Uterus (tissue), 4 donors: ENCODE measurements around the gene SKOR1. TPM values are rescaled to one million over a fixed set of nuclear protein-coding genes. Genes with fewer than 3 reads are reported as not detected.

Experiments used
- DNase-seq, 2 donors: peaks; one replicate each; pipeline ENCODE4 v3.0.0-alpha.2; 2019 to 2020
- H3K27ac ChIP-seq, 2 donors: fragments of 200-600 bp; sonication (generic); 1 replicate in 1 of 2; 2 replicates in 1 of 2; pipeline ENCODE4 v1.5.1; 2016 to 2018
- H3K27me3 ChIP-seq, 2 donors: fragments of 200-600 bp; sonication (generic); one replicate each; pipeline ENCODE4 v1.5.1; 2018 to 2019; ENCODE audit warnings: control low read depth in 1 of 2
- H3K36me3 ChIP-seq, 2 donors: fragments of 200-600 bp; sonication (generic); one replicate each; pipeline ENCODE4 v1.5.1; 2019; ENCODE audit warnings: control low read depth in 1 of 2
- H3K4me1 ChIP-seq, 2 donors: fragments of 200-600 bp; sonication (generic); one replicate each; pipeline ENCODE4 v1.5.1; 2018 to 2019; ENCODE audit warnings: control low read depth in 1 of 2
- H3K4me3 ChIP-seq, 2 donors: fragments of 200-600 bp; sonication (generic); 1 replicate in 1 of 2; 2 replicates in 1 of 2; pipeline ENCODE4 v1.5.1; 2018 to 2019; ENCODE audit warnings: mild to moderate bottlenecking in 1 of 2
- H3K9me3 ChIP-seq, 2 donors: fragments of 200-600 bp; sonication (generic); one replicate each; pipeline ENCODE4 v1.5.1; 2019; ENCODE audit warnings: control low read depth in 1 of 2
- CTCF ChIP-seq, 4 experiments: fragments of 200-600 bp in 2 of 4; fragments of 450-650 bp in 2 of 4; sonication (generic) in 2 of 4; IDR thresholded peaks; one replicate each; pipeline ENCODE4 v1.5.1; 2016 to 2019; ENCODE audit warnings: antibody characterized with exemption in 4 of 4, mild to moderate bottlenecking in 2 of 4, moderate library complexity in 1 of 4
- POLR2A ChIP-seq, 2 donors: fragments of 450-650 bp; IDR thresholded peaks; one replicate each; pipeline ENCODE4 v1.6.1; 2016; ENCODE audit warnings: antibody characterized with exemption in 2 of 2, mild to moderate bottlenecking in 1 of 2, moderate library complexity in 1 of 2
- intact Hi-C: fragments of 100-400 bp; cut with DNase I; formaldehyde crosslinking; loops from one replicate; pipeline ENCODE4 v1.15.1; 2023; ENCODE audit warnings: low total_unique reads
- total RNA-seq, 4 donors: library from RNA; depleted of rRNA in 3 of 4; stranded (reverse); fragments of >200 nt in 3 of 4; gene quantifications; one replicate each; pipeline versions ENCODE4 v1.1.0 to v1.2.4, GENCODE V29; 2014 to 2023
- donor health status: DM: yes; HTN: yes; CAD: no.

Gene SKOR1
- total RNA-seq, 4 donors from 2014 or later: 0.35 to 1.7 (median 0.77) TPM; not detected in 1

- no peaks in the 10 kb centered on the region for H3K4me1 ChIP-seq
- no peaks in the 10 kb centered on the region for H3K9me3 ChIP-seq
- DNase-seq: no peak
- no peak overlapping the region for H3K27ac ChIP-seq
- intact Hi-C loops: no loop called here
- no peaks in the 10 kb centered on the region for H3K27me3 ChIP-seq
- no peak overlapping the region for H3K4me3 ChIP-seq
- TF ChIP-seq CTCF (IDR thresholded peaks at IDR 0.05): no peak
- TF ChIP-seq POLR2A (IDR thresholded peaks at IDR 0.05): no peak
- no peaks in the 10 kb centered on the region for H3K36me3 ChIP-seq
These were observed 47.5 kb upstream of the SKOR1 start for GRCh38 chr15:67777773-67778172.

- Histone ChIP-seq H3K9me3 (no peaks in the 10 kb centered on the region), H3K4me1 (no peaks in the 10 kb centered on the region), H3K27ac (no peak overlapping the region), H3K4me3 (no peak overlapping the region), H3K27me3 (no peaks in the 10 kb centered on the region), H3K36me3 (no peaks in the 10 kb centered on the region)
- no peak for DNase-seq
- TF ChIP-seq CTCF (IDR thresholded peaks at IDR 0.05): no peak
- TF ChIP-seq POLR2A (IDR thresholded peaks at IDR 0.05): no peak
- intact Hi-C loops: no loop called here
These were observed 46.3 kb upstream of the SKOR1 start for GRCh38 chr15:67778968-67779548.

DNA sequence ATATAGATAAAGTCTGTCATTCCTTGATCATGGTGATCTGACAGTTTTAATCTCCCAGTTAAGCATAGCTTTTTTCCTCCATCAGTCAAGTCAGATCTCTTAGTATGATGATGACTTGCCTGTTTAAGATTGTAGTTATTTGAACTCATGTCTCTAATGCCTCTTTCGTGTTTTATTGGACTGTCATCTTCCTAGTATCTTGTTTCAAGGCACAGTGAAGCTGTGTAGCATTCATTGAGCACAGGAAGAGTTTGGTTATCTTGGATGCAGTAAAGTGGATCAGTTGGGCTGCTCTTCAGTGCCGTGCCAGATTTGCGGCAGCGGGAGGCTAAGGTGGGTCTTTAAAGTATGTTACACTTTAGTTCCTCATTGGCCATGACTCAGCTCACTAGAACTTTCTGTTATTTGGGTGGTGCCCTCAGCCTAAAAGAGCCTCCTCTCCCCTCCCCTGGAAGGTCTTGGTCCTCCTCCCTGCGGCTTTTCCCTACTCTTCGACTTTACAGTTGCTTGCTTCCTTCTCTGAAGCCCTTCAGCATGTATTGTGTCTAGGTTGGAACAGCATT, 45.7 kb upstream of the SKOR1 start:
- Histone ChIP-seq H3K27me3 (no peaks in the 10 kb centered on the region), H3K36me3 (no peaks in the 10 kb centered on the region), H3K4me3 (no peak overlapping the region), H3K4me1 (no peaks in the 10 kb centered on the region), H3K27ac (no peak overlapping the region), H3K9me3 (no peaks in the 10 kb centered on the region)
- no peak for DNase-seq
- TF ChIP-seq POLR2A (IDR thresholded peaks at IDR 0.05) (no peak), CTCF (IDR thresholded peaks at IDR 0.05) (no peak)
- intact Hi-C loops: no loop called here

DNA sequence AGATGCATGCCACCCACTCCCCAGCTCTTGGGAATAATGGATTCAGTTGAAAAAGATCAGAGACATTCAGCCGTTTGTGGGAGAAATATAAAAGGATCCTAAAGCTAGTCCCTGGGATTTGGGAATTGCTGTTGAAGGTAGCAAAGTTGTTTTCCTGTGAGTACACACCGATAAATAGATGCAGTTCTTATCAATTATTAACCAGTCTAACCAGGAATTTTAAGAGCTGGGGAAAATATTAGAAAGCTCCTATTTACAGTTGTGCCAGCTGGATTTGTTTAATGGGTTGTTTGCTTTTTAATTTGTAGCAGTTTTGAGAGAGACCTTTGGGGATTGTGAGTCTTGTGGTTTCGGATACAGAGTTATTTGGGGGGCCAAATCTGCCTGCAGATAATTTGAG, 44.2 kb upstream of the SKOR1 start:
- intact Hi-C loops: no loop called here

More for the DNA sequence above, 44.2 kb upstream of the SKOR1 start:
- H3K4me3 ChIP-seq: no peak overlapping the region
- H3K27ac ChIP-seq: no peak overlapping the region
- H3K36me3 ChIP-seq: no peaks in the 10 kb centered on the region
- no peak for DNase-seq
- TF ChIP-seq POLR2A (IDR thresholded peaks at IDR 0.05): no peak
- TF ChIP-seq CTCF (IDR thresholded peaks at IDR 0.05): no peak
- H3K9me3 ChIP-seq: no peaks in the 10 kb centered on the region
- H3K4me1 ChIP-seq: no peaks in the 10 kb centered on the region
- no peaks in the 10 kb centered on the region for H3K27me3 ChIP-seq
